Measurements from ENCODE around the gene APH1B. TPM values are rescaled to one million over a fixed set of nuclear protein-coding genes. Genes with fewer than 3 reads are reported as not detected.

Gene APH1B
- total RNA-seq, 4 donors from 2014 or later = 8.1 to 18.7 (median 11.5) TPM

GRCh38 chr15:63349621-63350020, 72.2 kb downstream of the APH1B start:
- TF ChIP-seq CTCF (IDR thresholded peaks at IDR 0.05) (no peak), EP300 (IDR thresholded peaks at IDR 0.05) (no peak), POLR2AphosphoS5 (IDR thresholded peaks at IDR 0.05) (no peak), POLR2A (IDR thresholded peaks at IDR 0.05) (no peak)
- H3K27ac ChIP-seq = peak overlapping the region in 2 of 4 donors; percentile 20 to 21
- H3K36me3 ChIP-seq = no peaks in the 10 kb centered on the region
- no peak for ATAC-seq
- no peaks in the 10 kb centered on the region for H3K27me3 ChIP-seq
- peaks cover 0 to 42% (median 3%) of the 10 kb centered on the region in 3 donors for H3K4me1 ChIP-seq
- no peak overlapping the region for H3K4me3 ChIP-seq
- H3K9me3 ChIP-seq = no peaks in the 10 kb centered on the region
- 89% methylated on average over 4 of the region's 5 CpGs; no CpG with 5 or more reads in 1 of the 2 donors for WGBS, 2 donors (ENCODE audit: low coverage in 1 of 2)

- Histone ChIP-seq H3K27ac (peak overlapping the region in 2 of 4 donors; percentile 20 to 21), H3K9me3 (no peaks in the 10 kb centered on the region), H3K27me3 (no peaks in the 10 kb centered on the region), H3K4me1 (peaks cover 0 to 42% (median 3%) of the 10 kb centered on the region in 3 donors), H3K36me3 (no peaks in the 10 kb centered on the region), H3K4me3 (no peak overlapping the region)
- WGBS, 2 donors (ENCODE audit: low coverage in 1 of 2) = 44 to 46% methylated on average over 2 to 3 of the region's 5 CpGs
- TF ChIP-seq POLR2AphosphoS5 (IDR thresholded peaks at IDR 0.05) (no peak), EP300 (IDR thresholded peaks at IDR 0.05) (no peak), POLR2A (IDR thresholded peaks at IDR 0.05) (no peak), CTCF (IDR thresholded peaks at IDR 0.05) (no peak)
- ATAC-seq = peak; percentile 57
Measured at GRCh38 chr15:63350178-63350621, 72.8 kb downstream of the APH1B start.

- TF ChIP-seq CTCF (IDR thresholded peaks at IDR 0.05) (no peak), POLR2AphosphoS5 (IDR thresholded peaks at IDR 0.05) (no peak), EP300 (IDR thresholded peaks at IDR 0.05) (no peak), POLR2A (IDR thresholded peaks at IDR 0.05) (no peak)
- peaks cover 0 to 42% (median 3%) of the 10 kb centered on the region in 3 donors for H3K4me1 ChIP-seq
- no peak overlapping the region for H3K27ac ChIP-seq
Measured at GRCh38 chr15:63351170-63351569, 73.8 kb downstream of the APH1B start.

GRCh38 chr15:63352808-63353207, 75.4 kb downstream of the APH1B start:
- ATAC-seq = no peak
- WGBS, 2 donors (ENCODE audit: low coverage in 1 of 2) = 91 to 94% methylated on average over 2 to 4 of the region's 4 CpGs
- H3K27ac ChIP-seq = no peak overlapping the region
- TF ChIP-seq POLR2A (IDR thresholded peaks at IDR 0.05) (no peak), POLR2AphosphoS5 (IDR thresholded peaks at IDR 0.05) (no peak), EP300 (IDR thresholded peaks at IDR 0.05) (no peak), CTCF (IDR thresholded peaks at IDR 0.05) (no peak)
- no peaks in the 10 kb centered on the region for H3K36me3 ChIP-seq
- no peaks in the 10 kb centered on the region for H3K27me3 ChIP-seq
- H3K4me3 ChIP-seq = no peak overlapping the region
- peaks cover 0 to 28% (median 3%) of the 10 kb centered on the region in 3 donors for H3K4me1 ChIP-seq
- H3K9me3 ChIP-seq = no peaks in the 10 kb centered on the region

More at GRCh38 chr15:63351170-63351569, 73.8 kb downstream of the APH1B start:
- H3K36me3 ChIP-seq = no peaks in the 10 kb centered on the region
- H3K9me3 ChIP-seq = no peaks in the 10 kb centered on the region
- 64 to 100% methylated on average over 2 to 3 of the region's 4 CpGs for WGBS, 2 donors (ENCODE audit: low coverage in 1 of 2)
- ATAC-seq = no peak
- H3K4me3 ChIP-seq = no peak overlapping the region
- H3K27me3 ChIP-seq = no peaks in the 10 kb centered on the region

- Histone ChIP-seq H3K36me3 (no peaks in the 10 kb centered on the region), H3K9me3 (no peaks in the 10 kb centered on the region), H3K27ac (no peak overlapping the region), H3K4me3 (no peak overlapping the region), H3K27me3 (no peaks in the 10 kb centered on the region), H3K4me1 (peaks cover 0 to 24% (median 1%) of the 10 kb centered on the region in 3 donors)
- WGBS, 2 donors (ENCODE audit: low coverage in 1 of 2) = 65 to 66% methylated on average over 4 to 5 of the region's 8 CpGs
- TF ChIP-seq CTCF (IDR thresholded peaks at IDR 0.05) (no peak), EP300 (IDR thresholded peaks at IDR 0.05) (no peak), POLR2A (IDR thresholded peaks at IDR 0.05) (no peak), POLR2AphosphoS5 (IDR thresholded peaks at IDR 0.05) (no peak)
- no peak for ATAC-seq
Measured at GRCh38 chr15:63353261-63353660, 75.9 kb downstream of the APH1B start.

Measured in gastroesophageal sphincter (tissue), 4 donors.